H9 (cell line): ENCODE data around the gene PREX1. TPM values are rescaled to one million over a fixed set of nuclear protein-coding genes. Genes with fewer than 3 reads are reported as not detected.

ENCODE experiments used
- DNase-seq: peaks from one replicate; pipeline ENCODE4 v3.0.0-alpha.2; 2017
- H2AFZ ChIP-seq: one replicate; pipeline ENCODE4 v1.6.1; 2013; ENCODE audit warnings: mild to moderate bottlenecking, low read length, control low read depth, moderate library complexity
- H2AK5ac ChIP-seq: 2 replicates; pipeline ENCODE4 v1.6.1; 2013; ENCODE audit warnings: low read length, control low read depth, mixed read lengths; ENCODE audit not compliant: insufficient read length
- H2BK120ac ChIP-seq: one replicate; pipeline ENCODE4 v1.6.1; 2013; ENCODE audit warnings: low read depth, mild to moderate bottlenecking, low read length, control low read depth, inconsistent platforms; ENCODE audit not compliant: poor library complexity, severe bottlenecking
- H2BK12ac ChIP-seq: 2 replicates; pipeline ENCODE4 v1.6.1; 2013; ENCODE audit warnings: low read length, control low read depth, mixed read lengths, low read depth; ENCODE audit not compliant: insufficient read length
- H2BK15ac ChIP-seq: 2 replicates; pipeline ENCODE4 v1.6.1; 2013; ENCODE audit warnings: low read depth, low read length, control low read depth
- H2BK20ac ChIP-seq: one replicate; pipeline ENCODE4 v1.6.1; 2013; ENCODE audit warnings: low read depth, mild to moderate bottlenecking, low read length, control low read depth, inconsistent platforms; ENCODE audit not compliant: poor library complexity, severe bottlenecking
- H2BK5ac ChIP-seq: 2 replicates; pipeline ENCODE4 v1.6.1; 2013; ENCODE audit warnings: low read length, control low read depth, mixed read lengths; ENCODE audit not compliant: insufficient read length
- H3K14ac ChIP-seq: 2 replicates; pipeline ENCODE4 v1.6.1; 2013; ENCODE audit warnings: low read length, control low read depth; ENCODE audit not compliant: insufficient read depth
- H3K18ac ChIP-seq: 2 replicates; pipeline ENCODE4 v1.6.1; 2013; ENCODE audit warnings: low read depth, mild to moderate bottlenecking, mixed read lengths, low read length, control low read depth; ENCODE audit not compliant: insufficient read length
- H3K23ac ChIP-seq: 2 replicates; pipeline ENCODE4 v1.6.1; 2013; ENCODE audit warnings: low read length, control low read depth, mixed read lengths, low read depth; ENCODE audit not compliant: insufficient read length
- H3K23me2 ChIP-seq: 2 replicates; pipeline ENCODE4 v1.6.1; 2013; ENCODE audit warnings: low read depth, mild to moderate bottlenecking, mixed read lengths, low read length, control low read depth; ENCODE audit not compliant: insufficient read length, poor library complexity, severe bottlenecking
- H3K27ac ChIP-seq: 2 replicates; pipeline ENCODE4 v1.5.1; 2013; ENCODE audit warnings: low read length, control low read depth, mixed read lengths, low read depth; ENCODE audit not compliant: insufficient read length
- H3K27me3 ChIP-seq: 2 replicates; pipeline ENCODE4 v1.6.1; 2013; ENCODE audit warnings: low read length, control low read depth, inconsistent platforms; ENCODE audit not compliant: insufficient read depth
- H3K4ac ChIP-seq: 2 replicates; pipeline ENCODE4 v1.6.1; 2013; ENCODE audit warnings: low read depth, mild to moderate bottlenecking, control low read depth, inconsistent platforms, low read length, moderate library complexity
- H3K4me1 ChIP-seq: 2 replicates; pipeline ENCODE4 v1.6.1; 2013; ENCODE audit warnings: low read length, control low read depth, inconsistent platforms; ENCODE audit not compliant: insufficient read depth
- H3K4me2 ChIP-seq: 2 replicates; pipeline ENCODE4 v1.6.1; 2013; ENCODE audit warnings: low read length, control low read depth, mixed read lengths; ENCODE audit not compliant: insufficient read length, insufficient read depth
- H3K56ac ChIP-seq: 2 replicates; pipeline ENCODE4 v1.6.1; 2013; ENCODE audit warnings: low read depth, mild to moderate bottlenecking, mixed read lengths, low read length, control low read depth; ENCODE audit not compliant: insufficient read length
- H3K79me1 ChIP-seq: 2 replicates; pipeline ENCODE4 v1.6.1; 2013; ENCODE audit warnings: low read depth, mild to moderate bottlenecking, moderate library complexity, low read length, control low read depth, inconsistent platforms; ENCODE audit not compliant: insufficient read depth, poor library complexity, severe bottlenecking
- H3K79me2 ChIP-seq: 2 replicates; pipeline ENCODE4 v1.6.1; 2013; ENCODE audit warnings: low read length, control low read depth, inconsistent platforms; ENCODE audit not compliant: insufficient read depth
- H3K9ac ChIP-seq: 2 replicates; pipeline ENCODE4 v1.6.1; 2013; ENCODE audit warnings: low read length, control low read depth, mixed read lengths; ENCODE audit not compliant: insufficient read length; ENCODE audit errors: extremely low read depth
- H3K9me3 ChIP-seq: one replicate; pipeline ENCODE4 v1.6.1; 2013; ENCODE audit warnings: low read depth, low read length, inconsistent platforms; ENCODE audit not compliant: control insufficient read depth
- H3T11ph ChIP-seq: one replicate; pipeline ENCODE4 v1.6.1; 2013; ENCODE audit warnings: mild to moderate bottlenecking, low read length, control low read depth, inconsistent platforms
- H4K20me1 ChIP-seq: one replicate; pipeline ENCODE4 v1.6.1; 2013; ENCODE audit not compliant: control insufficient read depth, insufficient read length, insufficient read depth
- H4K5ac ChIP-seq: 2 replicates; pipeline ENCODE4 v1.6.1; 2013; ENCODE audit warnings: low read depth, mild to moderate bottlenecking, mixed read lengths, low read length, control low read depth; ENCODE audit not compliant: insufficient read length
- H4K8ac ChIP-seq: replicated peaks from 2 replicates; pipeline ENCODE4 v1.6.1; 2013; ENCODE audit warnings: low read length, control low read depth, mixed read lengths, low read depth; ENCODE audit not compliant: insufficient read length
- H4K91ac ChIP-seq: 2 replicates; pipeline ENCODE4 v1.6.1; 2013; ENCODE audit warnings: low read depth, mild to moderate bottlenecking, moderate library complexity, mixed read lengths, low read length, control low read depth; ENCODE audit not compliant: insufficient read length
- H3K27ac Mint-ChIP-seq, 3 experiments: 2 replicates in 2 of 3; 3 replicates in 1 of 3; pipeline ENCODE4 v1.8.0; 2020 to 2021; ENCODE audit warnings: mixed read lengths in 3 of 3, mild to moderate bottlenecking in 1 of 3, moderate library complexity in 1 of 3
- H3K27me3 Mint-ChIP-seq: 2 replicates; pipeline ENCODE4 v1.8.0; 2021; ENCODE audit warnings: low read depth, mild to moderate bottlenecking, moderate library complexity, mixed read lengths
- H3K36me3 Mint-ChIP-seq, 3 experiments: 2 replicates in 2 of 3; 3 replicates in 1 of 3; pipeline ENCODE4 v1.8.0; 2020 to 2021; ENCODE audit warnings: low read depth in 3 of 3, mixed read lengths in 3 of 3; ENCODE audit not compliant: insufficient read depth in 1 of 3
- H3K4me1 Mint-ChIP-seq, 2 experiments: 2 replicates each; pipeline ENCODE4 v1.8.0; 2020; ENCODE audit warnings: mixed read lengths in 2 of 2
- H3K4me3 Mint-ChIP-seq, 2 experiments: 2 replicates in 1 of 2; 3 replicates in 1 of 2; pipeline ENCODE4 v1.8.0; 2020 to 2021; ENCODE audit warnings: mild to moderate bottlenecking in 2 of 2, mixed read lengths in 2 of 2, moderate library complexity in 1 of 2
- H3K9me3 Mint-ChIP-seq, 2 experiments: 2 replicates in 1 of 2; 3 replicates in 1 of 2; pipeline ENCODE4 v1.8.0; 2020; ENCODE audit warnings: mild to moderate bottlenecking in 2 of 2, mixed read lengths in 2 of 2, moderate library complexity in 1 of 2
- WGBS: extraction: QIAGEN DNeasy Blood & Tissue Kit; methylation state at CpG from one replicate; pipeline ENCODE4 v1.1.7; 2013; ENCODE audit warnings: missing lambda C conversion rate, low lambda C conversion rate, mixed read lengths; ENCODE audit not compliant: insufficient read length; ENCODE audit errors: extremely low coverage; 5-methylcytosine and 5-hydroxymethylcytosine counted together
- total RNA-seq: library from RNA; stranded (reverse); gene quantifications from 2 replicates; pipeline ENCODE4 v1.2.1, GENCODE V29; 2021
- TF ChIP-seq, protein P1 (sequence below): fragments of 200-600 bp; sonication (generic); conservative IDR thresholded peaks from 3 replicates; pipeline ENCODE4 v1.8.0; 2021; ENCODE audit warnings: antibody characterized with exemption, mild to moderate bottlenecking

The PREX1 gene
- total RNA-seq, 1 experiment from 2014 or later = 6.6 TPM

DNA sequence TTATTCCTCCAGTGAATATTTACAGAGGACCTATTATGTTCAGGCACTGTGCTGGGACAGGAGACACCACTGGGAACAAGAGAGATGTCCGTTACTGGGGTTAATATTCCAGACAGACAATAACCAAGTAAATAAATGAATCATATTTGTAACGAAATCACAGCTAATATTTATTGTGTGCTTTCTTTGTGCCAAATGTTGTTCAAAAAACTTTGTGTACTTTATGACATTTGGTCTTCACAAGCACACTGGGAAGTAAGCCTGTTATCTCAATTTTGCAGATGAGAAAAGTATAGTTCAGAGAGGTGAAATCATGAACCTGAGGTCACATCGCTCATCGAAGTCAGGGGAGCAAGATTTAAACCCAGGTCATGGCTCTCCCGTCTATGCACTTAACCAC, 36.5 kb upstream of the PREX1 start:
- no peak overlapping the region for H3K27ac Mint-ChIP-seq
- WGBS = no CpG with 5 or more reads among the region's 5 CpGs
- Histone ChIP-seq H2BK12ac (no peak overlapping the region), H3K4me2 (no peak overlapping the region), H4K8ac (no peak overlapping the region), H2AFZ (no peak overlapping the region), H2AK5ac (no peak overlapping the region), H2BK15ac (no peak overlapping the region), H3K56ac (no peak overlapping the region), H3K23ac (no peak overlapping the region), H3K27ac (no peak overlapping the region), H3T11ph (no peak overlapping the region), H3K4ac (no peak overlapping the region), H2BK5ac (no peak overlapping the region), H3K23me2 (no peaks in the 10 kb centered on the region), H3K79me2 (no peaks in the 10 kb centered on the region), H4K91ac (no peak overlapping the region), H4K5ac (no peak overlapping the region), H4K20me1 (no peaks in the 10 kb centered on the region), H3K9me3 (no peaks in the 10 kb centered on the region), H3K14ac (no peak overlapping the region), H2BK20ac (no peak overlapping the region), H3K9ac (no peak overlapping the region), H3K79me1 (no peaks in the 10 kb centered on the region), H3K18ac (no peak overlapping the region), H3K4me1 (no peaks in the 10 kb centered on the region), H3K27me3 (no peaks in the 10 kb centered on the region), H2BK120ac (no peak overlapping the region)
- no peaks in the 10 kb centered on the region for H3K4me1 Mint-ChIP-seq
- H3K27me3 Mint-ChIP-seq = peaks cover 15% of the 10 kb centered on the region
- no peaks in the 10 kb centered on the region for H3K9me3 Mint-ChIP-seq
- no peak for DNase-seq
- TF ChIP-seq, protein P1, sequence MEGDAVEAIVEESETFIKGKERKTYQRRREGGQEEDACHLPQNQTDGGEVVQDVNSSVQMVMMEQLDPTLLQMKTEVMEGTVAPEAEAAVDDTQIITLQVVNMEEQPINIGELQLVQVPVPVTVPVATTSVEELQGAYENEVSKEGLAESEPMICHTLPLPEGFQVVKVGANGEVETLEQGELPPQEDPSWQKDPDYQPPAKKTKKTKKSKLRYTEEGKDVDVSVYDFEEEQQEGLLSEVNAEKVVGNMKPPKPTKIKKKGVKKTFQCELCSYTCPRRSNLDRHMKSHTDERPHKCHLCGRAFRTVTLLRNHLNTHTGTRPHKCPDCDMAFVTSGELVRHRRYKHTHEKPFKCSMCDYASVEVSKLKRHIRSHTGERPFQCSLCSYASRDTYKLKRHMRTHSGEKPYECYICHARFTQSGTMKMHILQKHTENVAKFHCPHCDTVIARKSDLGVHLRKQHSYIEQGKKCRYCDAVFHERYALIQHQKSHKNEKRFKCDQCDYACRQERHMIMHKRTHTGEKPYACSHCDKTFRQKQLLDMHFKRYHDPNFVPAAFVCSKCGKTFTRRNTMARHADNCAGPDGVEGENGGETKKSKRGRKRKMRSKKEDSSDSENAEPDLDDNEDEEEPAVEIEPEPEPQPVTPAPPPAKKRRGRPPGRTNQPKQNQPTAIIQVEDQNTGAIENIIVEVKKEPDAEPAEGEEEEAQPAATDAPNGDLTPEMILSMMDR = no peak
- H3K4me3 Mint-ChIP-seq = no peak overlapping the region
- no peaks in the 10 kb centered on the region for H3K36me3 Mint-ChIP-seq
